ENCODE data around the gene METTL22. TPM values are rescaled to one million over a fixed set of nuclear protein-coding genes. Genes with fewer than 3 reads are reported as not detected.

The METTL22 gene
- polyA plus RNA-seq, 1 donor from 2014 or later, result 51.3 TPM

DNA sequence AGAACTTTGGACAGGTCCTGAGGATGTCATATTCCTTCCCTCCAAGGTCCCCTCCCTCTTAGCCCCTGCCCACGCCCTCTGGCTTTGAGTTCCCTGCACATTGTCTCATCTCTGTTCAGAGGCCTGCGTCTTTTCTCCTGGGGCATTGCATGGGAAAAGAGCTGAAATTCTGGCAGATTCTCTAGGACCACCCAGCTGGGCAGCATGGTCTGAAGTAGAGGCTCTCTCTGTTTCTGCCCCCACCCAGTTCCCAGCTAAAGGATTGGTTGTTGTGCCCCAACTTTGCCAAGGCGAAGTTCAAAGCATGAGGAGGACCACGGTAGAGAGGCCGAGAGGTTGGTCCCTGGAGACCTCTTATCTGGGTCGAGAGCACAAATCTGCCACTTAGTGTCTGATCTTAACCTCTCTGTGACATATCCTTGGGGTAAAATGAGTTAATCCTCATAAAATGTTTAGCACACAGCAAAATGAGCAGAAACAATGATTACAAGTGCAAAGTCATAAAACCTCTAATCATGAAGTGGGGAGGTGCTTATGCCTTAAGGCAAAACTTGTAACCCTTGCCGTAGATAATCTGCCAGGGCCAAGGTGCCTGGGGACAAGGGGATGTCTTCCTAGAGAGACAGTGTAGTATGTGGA lies 55.4 kb downstream of the METTL22 start:
- no peaks in the 10 kb centered on the region for H3K27me3 ChIP-seq (ENCODE audit: insufficient read depth, low read depth, low read length)
- no peaks in the 10 kb centered on the region for H4K20me1 ChIP-seq (ENCODE audit: insufficient read depth)
- no peak overlapping the region for H3K4me2 ChIP-seq (ENCODE audit: low read length)
- no peaks in the 10 kb centered on the region for H3K9me2 ChIP-seq (ENCODE audit: insufficient read depth, low read length)
- H2AFZ ChIP-seq (ENCODE audit: low read depth, low read length), result no peak overlapping the region
- no peaks in the 10 kb centered on the region for H3K36me3 ChIP-seq (ENCODE audit: insufficient read depth, low read length)
- no peaks in the 10 kb centered on the region for H3K9me3 ChIP-seq (ENCODE audit: low read length)
- H3K79me2 ChIP-seq (replicated peaks; ENCODE audit: insufficient read depth, low read length), result peaks cover 21% of the 10 kb centered on the region
- peak overlapping the region; percentile 76 for H3K4me3 ChIP-seq (ENCODE audit: low read length)
- H3K9ac ChIP-seq (ENCODE audit: low read length), result no peak overlapping the region
- H3F3A ChIP-seq (ENCODE audit: insufficient read depth, low read length, poor library complexity, severe bottlenecking), result no peaks in the 10 kb centered on the region
- TF ChIP-seq POLR2AphosphoS5 (IDR thresholded peaks at IDR 0.05) (no peak), TAF1 (IDR thresholded peaks at IDR 0.05; ENCODE audit: low read depth) (no peak), MXI1 (conservative IDR thresholded peaks at IDR 0.05; ENCODE audit: poor library complexity, severe bottlenecking) (no peak), EZH2 (IDR thresholded peaks at IDR 0.05; ENCODE audit: borderline replicate concordance, insufficient read depth, low read length, poor library complexity, severe bottlenecking) (no peak), SMC3 (conservative IDR thresholded peaks at IDR 0.05; ENCODE audit: poor library complexity) (no peak), RAD21 (conservative IDR thresholded peaks at IDR 0.05) (no peak), EP300 (conservative IDR thresholded peaks at IDR 0.05; ENCODE audit: poor library complexity, severe bottlenecking) (no peak)
- TF ChIP-seq, protein P1, sequence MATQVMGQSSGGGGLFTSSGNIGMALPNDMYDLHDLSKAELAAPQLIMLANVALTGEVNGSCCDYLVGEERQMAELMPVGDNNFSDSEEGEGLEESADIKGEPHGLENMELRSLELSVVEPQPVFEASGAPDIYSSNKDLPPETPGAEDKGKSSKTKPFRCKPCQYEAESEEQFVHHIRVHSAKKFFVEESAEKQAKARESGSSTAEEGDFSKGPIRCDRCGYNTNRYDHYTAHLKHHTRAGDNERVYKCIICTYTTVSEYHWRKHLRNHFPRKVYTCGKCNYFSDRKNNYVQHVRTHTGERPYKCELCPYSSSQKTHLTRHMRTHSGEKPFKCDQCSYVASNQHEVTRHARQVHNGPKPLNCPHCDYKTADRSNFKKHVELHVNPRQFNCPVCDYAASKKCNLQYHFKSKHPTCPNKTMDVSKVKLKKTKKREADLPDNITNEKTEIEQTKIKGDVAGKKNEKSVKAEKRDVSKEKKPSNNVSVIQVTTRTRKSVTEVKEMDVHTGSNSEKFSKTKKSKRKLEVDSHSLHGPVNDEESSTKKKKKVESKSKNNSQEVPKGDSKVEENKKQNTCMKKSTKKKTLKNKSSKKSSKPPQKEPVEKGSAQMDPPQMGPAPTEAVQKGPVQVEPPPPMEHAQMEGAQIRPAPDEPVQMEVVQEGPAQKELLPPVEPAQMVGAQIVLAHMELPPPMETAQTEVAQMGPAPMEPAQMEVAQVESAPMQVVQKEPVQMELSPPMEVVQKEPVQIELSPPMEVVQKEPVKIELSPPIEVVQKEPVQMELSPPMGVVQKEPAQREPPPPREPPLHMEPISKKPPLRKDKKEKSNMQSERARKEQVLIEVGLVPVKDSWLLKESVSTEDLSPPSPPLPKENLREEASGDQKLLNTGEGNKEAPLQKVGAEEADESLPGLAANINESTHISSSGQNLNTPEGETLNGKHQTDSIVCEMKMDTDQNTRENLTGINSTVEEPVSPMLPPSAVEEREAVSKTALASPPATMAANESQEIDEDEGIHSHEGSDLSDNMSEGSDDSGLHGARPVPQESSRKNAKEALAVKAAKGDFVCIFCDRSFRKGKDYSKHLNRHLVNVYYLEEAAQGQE (IDR thresholded peaks at IDR 0.05; ENCODE audit: borderline replicate concordance), result no peak
- TF ChIP-seq, protein P2, sequence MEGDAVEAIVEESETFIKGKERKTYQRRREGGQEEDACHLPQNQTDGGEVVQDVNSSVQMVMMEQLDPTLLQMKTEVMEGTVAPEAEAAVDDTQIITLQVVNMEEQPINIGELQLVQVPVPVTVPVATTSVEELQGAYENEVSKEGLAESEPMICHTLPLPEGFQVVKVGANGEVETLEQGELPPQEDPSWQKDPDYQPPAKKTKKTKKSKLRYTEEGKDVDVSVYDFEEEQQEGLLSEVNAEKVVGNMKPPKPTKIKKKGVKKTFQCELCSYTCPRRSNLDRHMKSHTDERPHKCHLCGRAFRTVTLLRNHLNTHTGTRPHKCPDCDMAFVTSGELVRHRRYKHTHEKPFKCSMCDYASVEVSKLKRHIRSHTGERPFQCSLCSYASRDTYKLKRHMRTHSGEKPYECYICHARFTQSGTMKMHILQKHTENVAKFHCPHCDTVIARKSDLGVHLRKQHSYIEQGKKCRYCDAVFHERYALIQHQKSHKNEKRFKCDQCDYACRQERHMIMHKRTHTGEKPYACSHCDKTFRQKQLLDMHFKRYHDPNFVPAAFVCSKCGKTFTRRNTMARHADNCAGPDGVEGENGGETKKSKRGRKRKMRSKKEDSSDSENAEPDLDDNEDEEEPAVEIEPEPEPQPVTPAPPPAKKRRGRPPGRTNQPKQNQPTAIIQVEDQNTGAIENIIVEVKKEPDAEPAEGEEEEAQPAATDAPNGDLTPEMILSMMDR (IDR thresholded peaks at IDR 0.05; ENCODE audit: poor library complexity, severe bottlenecking), result no peak
- no peak overlapping the region for H3K27ac ChIP-seq (ENCODE audit: low read length)

GRCh38 chr16:8677481-8677880 lies 56.0 kb downstream of the METTL22 start:
- Histone ChIP-seq H3K9me2 (ENCODE audit: insufficient read depth, low read length) (no peaks in the 10 kb centered on the region), H3K9me3 (ENCODE audit: low read length) (no peaks in the 10 kb centered on the region), H3K79me2 (replicated peaks; ENCODE audit: insufficient read depth, low read length) (peaks cover 21% of the 10 kb centered on the region), H3K4me2 (ENCODE audit: low read length) (no peak overlapping the region), H4K20me1 (ENCODE audit: insufficient read depth) (no peaks in the 10 kb centered on the region), H3F3A (ENCODE audit: insufficient read depth, low read length, poor library complexity, severe bottlenecking) (no peaks in the 10 kb centered on the region), H3K27me3 (ENCODE audit: insufficient read depth, low read depth, low read length) (no peaks in the 10 kb centered on the region), H2AFZ (ENCODE audit: low read depth, low read length) (no peak overlapping the region), H3K9ac (ENCODE audit: low read length) (no peak overlapping the region), H3K27ac (ENCODE audit: low read length) (no peak overlapping the region), H3K4me3 (ENCODE audit: low read length) (no peak overlapping the region), H3K36me3 (ENCODE audit: insufficient read depth, low read length) (no peaks in the 10 kb centered on the region)
- TF ChIP-seq, protein P1 (IDR thresholded peaks at IDR 0.05; ENCODE audit: borderline replicate concordance), result no peak
- TF ChIP-seq MXI1 (conservative IDR thresholded peaks at IDR 0.05; ENCODE audit: poor library complexity, severe bottlenecking) (no peak), TAF1 (IDR thresholded peaks at IDR 0.05; ENCODE audit: low read depth) (no peak), EZH2 (IDR thresholded peaks at IDR 0.05; ENCODE audit: borderline replicate concordance, insufficient read depth, low read length, poor library complexity, severe bottlenecking) (no peak)
